GM19193 (cell line): ENCODE results near the gene STOX2.

ENCODE experiments used
- POLR2A ChIP-seq: IDR thresholded peaks from 4 replicates; pipeline ENCODE4 v1.6.1; 2011; ENCODE audit not compliant: insufficient read depth, insufficient read length; ENCODE audit errors: extremely low read depth

The STOX2 gene

GRCh38 chr4:184014301-184014700 lies 109.2 kb downstream of the STOX2 start:
- no peak for TF ChIP-seq POLR2A

GRCh38 chr4:184016759-184017668 lies 111.9 kb downstream of the STOX2 start:
- TF ChIP-seq POLR2A: no peak

GRCh38 chr4:184019076-184019475 lies 114.0 kb downstream of the STOX2 start:
- no peak for TF ChIP-seq POLR2A

- TF ChIP-seq POLR2A: no peak
Measured at GRCh38 chr4:184019667-184020623, 114.8 kb downstream of the STOX2 start.

DNA sequence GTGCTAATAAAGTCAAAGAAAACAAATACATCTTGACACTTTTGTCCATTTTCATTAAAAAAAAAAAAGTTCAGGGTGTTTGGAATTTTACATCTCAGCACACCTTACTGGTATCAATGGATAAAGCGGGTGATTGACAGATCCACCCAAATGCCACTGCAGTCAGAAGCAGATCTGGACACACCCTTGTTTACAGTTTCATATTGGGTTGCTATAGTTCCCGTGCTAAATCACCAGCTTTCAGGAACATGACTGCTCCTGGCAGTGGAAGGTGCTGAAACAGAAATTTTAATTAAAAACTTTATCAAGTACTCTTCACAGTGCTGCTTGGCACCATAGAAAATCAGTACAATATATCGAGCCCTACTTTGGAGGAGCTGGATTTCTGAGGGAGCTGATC lies 116.3 kb downstream of the STOX2 start:
- no peak for TF ChIP-seq POLR2A

DNA sequence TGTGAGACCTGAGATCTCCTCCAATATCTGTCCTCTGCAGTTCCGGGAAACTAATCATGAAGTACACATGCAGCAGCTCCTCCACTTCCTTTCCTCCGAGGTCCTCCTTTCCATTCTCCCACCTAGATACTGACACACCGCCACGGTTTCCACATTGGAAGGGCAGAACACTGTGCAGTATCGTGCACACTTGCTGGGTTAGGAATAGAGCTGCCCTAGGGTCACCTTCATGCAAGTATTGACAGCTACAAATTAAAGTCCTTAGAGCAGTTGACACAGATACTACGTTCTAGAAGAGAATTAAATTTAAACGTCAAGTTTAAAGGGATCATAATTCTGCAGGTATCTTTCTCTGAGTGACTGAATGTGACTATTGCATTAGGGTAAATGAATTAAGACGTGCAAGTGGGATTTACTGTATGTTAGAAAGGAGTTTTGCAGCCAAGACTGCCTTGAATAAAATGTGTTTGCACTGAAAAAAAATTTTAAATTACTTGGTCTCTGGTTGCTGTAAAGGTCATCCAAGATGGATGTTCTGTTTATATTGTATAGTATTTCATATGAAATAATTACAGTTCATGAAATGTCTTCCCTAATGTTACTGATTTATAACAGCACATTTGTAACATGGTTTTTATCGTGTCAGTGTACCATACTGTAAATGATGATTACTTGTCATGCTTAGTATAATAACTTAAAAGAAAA lies 117.7 kb downstream of the STOX2 start:
- no peak for TF ChIP-seq POLR2A

- TF ChIP-seq POLR2A: no peak
Measured at GRCh38 chr4:184024637-184025036, 119.5 kb downstream of the STOX2 start.

DNA sequence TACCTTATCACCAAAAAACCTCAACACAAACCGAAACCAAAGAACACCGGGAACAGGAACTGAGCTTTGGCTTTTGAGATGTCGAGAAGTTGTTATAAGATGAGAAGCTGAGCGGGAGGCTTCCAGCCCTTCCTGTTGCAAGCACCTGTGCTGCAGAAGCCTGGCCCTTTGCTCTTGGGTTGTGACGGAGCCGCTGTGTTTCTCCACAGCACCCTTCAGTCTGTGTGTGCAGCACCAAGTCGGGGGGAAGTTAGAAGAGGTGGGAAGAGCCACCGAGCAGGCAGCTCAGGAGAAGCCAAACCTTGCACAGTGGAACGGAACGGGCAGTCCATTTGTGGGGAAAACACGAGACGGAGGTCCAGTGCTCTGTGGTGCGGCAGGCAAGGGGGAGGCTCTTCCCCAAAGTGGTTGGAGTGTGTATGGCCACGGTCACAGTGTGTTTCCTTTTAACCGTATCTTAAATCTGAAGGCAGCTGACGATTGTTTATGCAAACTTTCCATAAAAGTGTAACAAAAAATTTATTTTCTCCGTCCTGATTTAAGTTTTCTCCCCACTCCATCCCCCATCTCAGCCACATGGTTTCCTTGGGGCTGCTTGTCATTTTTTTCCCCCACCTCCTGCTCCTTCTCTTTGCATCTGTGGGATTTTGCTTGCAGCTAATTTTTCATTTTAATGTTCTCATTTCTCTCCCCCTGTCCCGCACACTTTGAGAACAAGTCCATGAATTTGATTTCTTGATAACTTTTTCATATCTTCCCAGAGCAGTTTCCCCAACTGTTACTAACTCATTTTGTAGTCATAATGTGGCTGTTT lies 123.7 kb downstream of the STOX2 start:
- no peak for TF ChIP-seq POLR2A

- no peak for TF ChIP-seq POLR2A
Measured at GRCh38 chr4:184030036-184030435, 124.9 kb downstream of the STOX2 start.

DNA sequence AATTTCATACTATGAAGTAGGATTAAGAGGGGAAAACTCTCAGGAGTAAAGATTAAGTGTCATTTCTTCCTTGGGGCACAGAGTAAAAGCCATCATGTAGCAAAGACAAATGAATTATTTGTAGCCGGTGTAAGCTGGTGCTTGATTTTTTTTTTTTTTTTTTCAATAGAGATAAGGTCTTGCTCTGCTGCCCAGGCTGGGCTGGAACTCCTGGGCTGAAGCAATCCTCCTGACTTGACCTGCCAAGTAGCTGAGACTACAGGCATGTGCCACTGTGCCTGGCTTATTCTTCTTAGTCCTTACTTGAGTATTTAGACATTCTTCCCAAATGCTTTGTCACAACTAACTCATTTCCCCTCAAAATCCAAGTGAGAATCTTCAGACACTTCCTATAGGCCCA lies 125.7 kb downstream of the STOX2 start:
- TF ChIP-seq POLR2A: no peak

- TF ChIP-seq POLR2A: no peak
Measured at GRCh38 chr4:184032091-184032490, 127.0 kb downstream of the STOX2 start.

DNA sequence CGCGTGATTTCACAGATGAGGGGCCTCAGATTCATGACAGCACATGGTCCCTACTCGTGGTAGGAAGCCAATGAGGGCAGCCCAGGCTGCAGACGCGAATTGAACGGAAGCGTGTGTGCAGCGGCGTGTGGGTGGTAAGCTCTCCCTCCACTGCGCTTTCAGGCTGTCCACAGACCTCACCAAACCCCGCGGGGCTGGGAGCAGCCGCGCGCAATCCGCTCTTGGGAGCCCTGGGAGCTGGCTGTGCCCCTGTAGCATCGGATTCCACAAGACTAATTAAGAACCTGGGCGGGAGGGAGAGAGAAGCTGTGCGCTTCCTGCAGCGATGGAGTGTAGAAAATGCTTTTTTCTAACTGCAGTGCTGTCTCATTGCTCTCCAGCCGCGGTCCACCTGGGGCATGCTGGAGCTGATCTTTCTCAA lies 134.9 kb downstream of the STOX2 start:
- TF ChIP-seq POLR2A: no peak

DNA sequence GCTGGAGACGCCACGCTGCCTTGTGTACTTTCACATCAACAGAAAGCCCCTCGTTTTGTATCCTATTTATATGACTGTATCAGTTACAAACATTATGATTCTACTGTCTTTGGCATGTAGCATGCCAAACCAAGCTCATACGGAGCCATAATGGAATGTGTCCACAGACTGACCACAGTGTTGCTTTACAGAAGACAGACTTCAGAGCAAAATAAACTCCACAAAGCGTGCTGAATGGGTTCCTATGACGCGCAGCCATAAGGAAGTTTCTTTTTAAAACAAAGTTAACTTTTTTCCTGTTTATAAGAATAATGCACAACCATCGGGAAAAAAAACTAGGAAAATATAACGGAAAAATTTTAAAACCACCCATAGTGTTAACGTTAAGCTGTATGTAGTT lies 136.0 kb downstream of the STOX2 start:
- no peak for TF ChIP-seq POLR2A

DNA sequence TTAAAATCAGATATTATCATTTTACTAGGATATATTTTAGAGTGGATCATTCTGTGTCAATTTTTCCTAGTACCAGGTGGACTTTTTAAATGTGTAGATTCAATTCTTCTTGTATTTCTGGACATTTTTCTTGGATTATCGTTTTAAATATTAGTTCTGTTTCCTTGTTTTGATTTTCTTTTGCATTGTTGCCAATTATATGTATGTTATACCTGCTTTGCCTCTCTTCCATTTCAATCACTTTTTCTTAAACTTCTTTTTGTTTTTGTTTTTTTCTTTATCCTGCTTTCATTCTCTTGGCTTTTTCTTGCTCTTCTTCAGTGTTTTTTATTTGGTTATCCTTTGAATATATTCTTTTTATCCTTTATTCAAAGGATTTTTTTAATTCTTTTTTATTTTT lies 141.0 kb downstream of the STOX2 start:
- no peak for TF ChIP-seq POLR2A

- TF ChIP-seq POLR2A: no peak
Measured at GRCh38 chr4:184052616-184053015, 147.5 kb downstream of the STOX2 start.

GRCh38 chr4:184053434-184053833 lies 148.3 kb downstream of the STOX2 start:
- TF ChIP-seq POLR2A: no peak
